Epidermal melanocyte (primary cell): ENCODE data around the gene ALX4.

Experiments used
- DNase-seq: peaks from one replicate; pipeline ENCODE4 v3.0.0; 2011; ENCODE audit warnings: low spot score; ENCODE audit not compliant: insufficient read length

The ALX4 gene

GRCh38 chr11:44300844-44301563 is 8.9 kb downstream of the ALX4 start:
- peak; percentile 62 for DNase-seq

- no peak for DNase-seq
These were observed 11.1 kb downstream of the ALX4 start for GRCh38 chr11:44298862-44299261.

- DNase-seq, result no peak
These were observed 19.7 kb downstream of the ALX4 start for GRCh38 chr11:44290208-44290607.

- DNase-seq, result no peak
These were observed 21.8 kb downstream of the ALX4 start for GRCh38 chr11:44288133-44288526.

- no peak for DNase-seq
These were observed 23.0 kb downstream of the ALX4 start for GRCh38 chr11:44286911-44287310.

- DNase-seq, result peak; percentile 71
These were observed 23.6 kb downstream of the ALX4 start for GRCh38 chr11:44286268-44286880.

GRCh38 chr11:44285756-44286155 is 24.2 kb downstream of the ALX4 start:
- no peak for DNase-seq

GRCh38 chr11:44282620-44283019 is 27.3 kb downstream of the ALX4 start:
- DNase-seq, result no peak

- DNase-seq, result no peak
These were observed 28.8 kb downstream of the ALX4 start for GRCh38 chr11:44281151-44281550.

GRCh38 chr11:44280257-44280656 is 29.7 kb downstream of the ALX4 start:
- no peak for DNase-seq

GRCh38 chr11:44279483-44279882 is 30.5 kb downstream of the ALX4 start:
- DNase-seq, result no peak

GRCh38 chr11:44277196-44278090 is 32.5 kb downstream of the ALX4 start:
- no peak for DNase-seq

- DNase-seq, result no peak
These were observed 33.9 kb downstream of the ALX4 start for GRCh38 chr11:44275961-44276550.

GRCh38 chr11:44275241-44275640 is 34.7 kb downstream of the ALX4 start:
- DNase-seq, result no peak

GRCh38 chr11:44274404-44274803 is 35.5 kb downstream of the ALX4 start:
- DNase-seq, result no peak

- no peak for DNase-seq
These were observed 38.7 kb downstream of the ALX4 start for GRCh38 chr11:44271286-44271685.

GRCh38 chr11:44270403-44271273 is 39.3 kb downstream of the ALX4 start:
- DNase-seq, result no peak

- DNase-seq, result no peak
These were observed 40.3 kb downstream of the ALX4 start for GRCh38 chr11:44269369-44270351.

GRCh38 chr11:44268614-44269080 is 41.3 kb downstream of the ALX4 start:
- DNase-seq, result no peak
